CD4-positive, alpha-beta memory T cell (primary cell): ENCODE data around the gene GPR31. TPM values are rescaled to one million over a fixed set of nuclear protein-coding genes. Genes with fewer than 3 reads are reported as not detected.
"Not testable (repeated sequence)": the region's sequence is repeated elsewhere in the genome, so short reads cannot be mapped to it uniquely, and the experiment has no call there.

Source experiments
- CTCF ChIA-PET: fragments of 350-600 bp; sonication (Branson Sonifier 250); formaldehyde crosslinking; loops from one replicate; lab custom pipeline; 2021; ENCODE audit warnings: inconsistent platforms; ENCODE audit not compliant: partially characterized antibody; lab: Charles Lee
- POLR2A ChIA-PET: fragments of 350-600 bp; sonication (Branson Sonifier 250); formaldehyde crosslinking; loops from one replicate; lab custom pipeline; 2021; ENCODE audit not compliant: partially characterized antibody; lab: Charles Lee
- DNase-seq, 5 donors: peaks; one replicate each; pipeline versions ENCODE4 v3.0.0 to v3.0.0-alpha.2; 2020 to 2022; ENCODE audit warnings: mixed read lengths in 1 of 5
- H3K27ac ChIP-seq: one replicate; pipeline ENCODE4 v1.7.0; 2013; ENCODE audit warnings: low read depth, low read length
- H3K27me3 ChIP-seq: 2 replicates; pipeline ENCODE4 v1.7.0; 2013; ENCODE audit warnings: mild to moderate bottlenecking, low read length, moderate library complexity; ENCODE audit not compliant: insufficient read depth
- H3K36me3 ChIP-seq: 2 replicates; pipeline ENCODE4 v1.7.0; 2013; ENCODE audit warnings: mild to moderate bottlenecking, low read length, moderate library complexity; ENCODE audit not compliant: insufficient read depth
- H3K4me1 ChIP-seq: 2 replicates; pipeline ENCODE4 v1.7.0; 2013; ENCODE audit warnings: mild to moderate bottlenecking, low read length, moderate library complexity; ENCODE audit not compliant: insufficient read depth
- H3K4me3 ChIP-seq, 2 donors: one replicate each; pipeline ENCODE4 v1.7.0; 2013; ENCODE audit warnings: low read length in 2 of 2, mild to moderate bottlenecking in 1 of 2
- H3K9me3 ChIP-seq, 2 donors: one replicate each; pipeline ENCODE4 v1.7.0; 2013; ENCODE audit warnings: low read length in 2 of 2, control low read depth in 1 of 2; ENCODE audit not compliant: control insufficient read depth in 1 of 2
- H3K27ac Mint-ChIP-seq, 7 donors: one replicate each; pipeline ENCODE4 v1.8.0; 2020 to 2021; ENCODE audit warnings: mixed read lengths in 7 of 7, mild to moderate bottlenecking in 6 of 7, inconsistent platforms in 3 of 7, moderate library complexity in 3 of 7
- H3K27me3 Mint-ChIP-seq, 2 donors: one replicate each; pipeline ENCODE4 v1.8.0; 2020 to 2021; ENCODE audit warnings: mixed read lengths in 2 of 2
- H3K36me3 Mint-ChIP-seq, 2 donors: one replicate each; pipeline ENCODE4 v1.8.0; 2020 to 2021; ENCODE audit warnings: mixed read lengths in 2 of 2, inconsistent platforms in 1 of 2, mild to moderate bottlenecking in 1 of 2
- H3K4me1 Mint-ChIP-seq, 4 donors: one replicate each; pipeline ENCODE4 v1.8.0; 2020 to 2021; ENCODE audit warnings: mixed read lengths in 4 of 4, mild to moderate bottlenecking in 1 of 4
- H3K4me3 Mint-ChIP-seq, 8 donors: one replicate each; pipeline ENCODE4 v1.8.0; 2020 to 2021; ENCODE audit warnings: mixed read lengths in 8 of 8, mild to moderate bottlenecking in 7 of 8, moderate library complexity in 6 of 8, inconsistent platforms in 3 of 8
- H3K9me3 Mint-ChIP-seq, 8 donors: one replicate each; pipeline ENCODE4 v1.8.0; 2020 to 2021; ENCODE audit warnings: mixed read lengths in 8 of 8, mild to moderate bottlenecking in 5 of 8, inconsistent platforms in 3 of 8, moderate library complexity in 1 of 8
- intact Hi-C: fragments of 100-400 bp; cut with micrococcal nuclease; formaldehyde crosslinking; loops from one replicate; pipeline ENCODE4 v1.15.1; 2023
- polyA plus RNA-seq, 2 donors: library from polyadenylated mRNA; unstranded; fragments of 300-500 nt; fragmentation: Illumina TruSeq; gene quantifications; one replicate each; pipeline ENCODE4 v1.2.3, GENCODE V29; 2021
- total RNA-seq, 2 experiments: library from RNA; stranded (reverse); gene quantifications; one replicate each; pipeline ENCODE4 v1.2.3, GENCODE V29; 2021

Gene GPR31
- total RNA-seq (not detected), polyA plus RNA-seq (not detected)

GRCh38 chr6:167157863-167158262 lies at the start of gene GPR31:
TSS of gene GPR31 (minus strand) at chr6:167157980. CDS start at chr6:167157831, 149 bp downstream.
- Mint-ChIP-seq H3K4me1 (peaks cover 1 to 11% (median 2%) of the 10 kb centered on the region in 4 donors), H3K36me3 (no peaks in the 10 kb centered on the region), H3K4me3 (no peak within 1 kb of the TSS), H3K27me3 (no peaks in the 10 kb centered on the region), H3K9me3 (no peaks in the 10 kb centered on the region), H3K27ac (no peak within 1 kb of the TSS)
- DNase-seq = no peak
- intact Hi-C loops = no loop called here
- ChIA-PET CTCF (interaction anchor here (0.6 kb wide), 1 partner anchor 114 kb away, joined by 3 read pairs; no protein-coding TSS in a partner anchor), POLR2A (no interaction called here)
- no peak within 1 kb of the TSS for H3K4me3 ChIP-seq
- no peaks in the 10 kb centered on the region for H3K9me3 ChIP-seq
- no peaks in the 10 kb centered on the region for H3K36me3 ChIP-seq
- peaks cover 4% of the 10 kb centered on the region for H3K4me1 ChIP-seq
- no peak within 1 kb of the TSS for H3K27ac ChIP-seq
- H3K27me3 ChIP-seq = no peaks in the 10 kb centered on the region

GRCh38 chr6:167207527-167207926 lies 49.7 kb upstream of the GPR31 start:
- no peak for DNase-seq
- Histone ChIP-seq H3K4me3 (no peak overlapping the region), H3K27ac (no peak overlapping the region), H3K27me3 (no peaks in the 10 kb centered on the region), H3K9me3 (no peaks in the 10 kb centered on the region), H3K36me3 (no peaks in the 10 kb centered on the region), H3K4me1 (no peaks in the 10 kb centered on the region)
- Mint-ChIP-seq H3K4me3 (no peak overlapping the region), H3K9me3 (peaks cover 0 to 3% (median 0%) of the 10 kb centered on the region in 8 donors), H3K27me3 (peaks cover under 1 to 23% of the 10 kb centered on the region in 2 donors), H3K36me3 (no peaks in the 10 kb centered on the region), H3K27ac (no peak overlapping the region), H3K4me1 (no peaks in the 10 kb centered on the region)
- intact Hi-C loops = no loop called here
- POLR2A ChIA-PET = no interaction called here
- CTCF ChIA-PET = no interaction called here

GRCh38 chr6:167205316-167205715 lies 47.5 kb upstream of the GPR31 start:
- peaks cover 10 to 35% of the 10 kb centered on the region in 2 donors for H3K27me3 Mint-ChIP-seq
- not testable (repeated sequence) for H3K27ac Mint-ChIP-seq, H3K36me3 ChIP-seq

GRCh38 chr6:167204059-167204348 lies 46.2 kb upstream of the GPR31 start:
- H3K36me3 ChIP-seq, DNase-seq, H3K27ac Mint-ChIP-seq, H3K4me3 ChIP-seq, H3K9me3 Mint-ChIP-seq, intact Hi-C loops, H3K9me3 ChIP-seq, H3K36me3 Mint-ChIP-seq, CTCF ChIA-PET, H3K4me3 Mint-ChIP-seq, H3K4me1 Mint-ChIP-seq, H3K4me1 ChIP-seq, POLR2A ChIA-PET, H3K27me3 ChIP-seq, H3K27ac ChIP-seq: not testable (repeated sequence)
- H3K27me3 Mint-ChIP-seq = peaks cover 10 to 31% of the 10 kb centered on the region in 2 donors

More at GRCh38 chr6:167205316-167205715, 47.5 kb upstream of the GPR31 start:
- H3K4me3 Mint-ChIP-seq, H3K27me3 ChIP-seq, H3K4me1 Mint-ChIP-seq, intact Hi-C loops, H3K4me3 ChIP-seq, H3K27ac ChIP-seq, H3K36me3 Mint-ChIP-seq, CTCF ChIA-PET, POLR2A ChIA-PET, H3K4me1 ChIP-seq, H3K9me3 ChIP-seq, H3K9me3 Mint-ChIP-seq, DNase-seq: not testable (repeated sequence)

- H3K9me3 Mint-ChIP-seq, H3K36me3 Mint-ChIP-seq, POLR2A ChIA-PET, H3K4me1 Mint-ChIP-seq, H3K36me3 ChIP-seq, intact Hi-C loops, H3K27ac Mint-ChIP-seq, CTCF ChIA-PET, H3K27ac ChIP-seq, H3K4me1 ChIP-seq, H3K27me3 ChIP-seq, H3K4me3 Mint-ChIP-seq, H3K9me3 ChIP-seq, H3K4me3 ChIP-seq, DNase-seq: not testable (repeated sequence)
- H3K27me3 Mint-ChIP-seq = peaks cover 13 to 31% of the 10 kb centered on the region in 2 donors
These were observed 45.7 kb upstream of the GPR31 start for GRCh38 chr6:167203261-167204058.

GRCh38 chr6:167202613-167203012 lies 44.8 kb upstream of the GPR31 start:
- H3K4me1 ChIP-seq, H3K36me3 Mint-ChIP-seq, DNase-seq, H3K27ac ChIP-seq, H3K27ac Mint-ChIP-seq, intact Hi-C loops, H3K27me3 ChIP-seq, H3K9me3 Mint-ChIP-seq, H3K4me3 ChIP-seq, H3K9me3 ChIP-seq, H3K4me1 Mint-ChIP-seq, H3K4me3 Mint-ChIP-seq, CTCF ChIA-PET, POLR2A ChIA-PET, H3K36me3 ChIP-seq: not testable (repeated sequence)
- H3K27me3 Mint-ChIP-seq = peaks cover 19 to 31% of the 10 kb centered on the region in 2 donors

GRCh38 chr6:167200806-167201205 lies 43.0 kb upstream of the GPR31 start:
- intact Hi-C loops = no loop called here
- Histone ChIP-seq H3K4me1 (no peaks in the 10 kb centered on the region), H3K36me3 (no peaks in the 10 kb centered on the region), H3K4me3 (no peak overlapping the region), H3K27me3 (no peaks in the 10 kb centered on the region), H3K27ac (no peak overlapping the region), H3K9me3 (no peaks in the 10 kb centered on the region)
- ChIA-PET POLR2A (no interaction called here), CTCF (interaction anchor here (1.3 kb wide), 1 partner anchor 89 kb away, joined by 3 read pairs; no protein-coding TSS in a partner anchor)
- H3K36me3 Mint-ChIP-seq = no peaks in the 10 kb centered on the region
- no peak for DNase-seq
- H3K4me1 Mint-ChIP-seq = no peaks in the 10 kb centered on the region
- no peak overlapping the region for H3K4me3 Mint-ChIP-seq
- H3K9me3 Mint-ChIP-seq = no peaks in the 10 kb centered on the region
- peaks cover 19 to 27% of the 10 kb centered on the region in 2 donors for H3K27me3 Mint-ChIP-seq
- H3K27ac Mint-ChIP-seq = no peak overlapping the region
